Measurements from ENCODE around the gene ZNF747. TPM values are rescaled to one million over a fixed set of nuclear protein-coding genes. Genes with fewer than 3 reads are reported as not detected.

ZNF747 gene
- 1 to 10 TPM; 9.6 to 9.8 TPM for total RNA-seq
- long read RNA-seq, donor 1, partial matches to known transcripts = 0 of 12 reads
- long read RNA-seq, donor 1, other reads (novel, unspliced or antisense) = 2 of 12 reads
- long read RNA-seq, donor 2, transcript ZNF747-203 (3 exons, 1,511 nt) = minor isoform, 9 of 39 reads
- long read RNA-seq, donor 2, transcript ZNF747-202 (2 exons, 3,504 nt) = major isoform, 12 of 39 reads
- long read RNA-seq, donor 2, transcript ZNF747-201 (2 exons, 3,936 nt) = minor isoform, 7 of 39 reads
- long read RNA-seq, donor 2, partial matches to known transcripts = 0 of 39 reads
- long read RNA-seq, donor 2, other reads (novel, unspliced or antisense) = 11 of 39 reads

- peak; percentile 97 for DNase-seq (ENCODE audit: low spot score)
- intact Hi-C loops (cut with DNase I) = no loop called here
Observed at GRCh38 chr16:30534368-30535105, at the start of gene ZNF747. Gene ZNF747 (minus strand): TSS chr16:30534858. CDS start chr16:30534679, 179 bp downstream.

GRCh38 chr16:30582611-30583340 is 48.1 kb upstream of the ZNF747 start:
- DNase-seq (ENCODE audit: low spot score) = no peak
- intact Hi-C loops (cut with DNase I) = loop anchor here (10.0 kb wide), 2 partner anchors 52 to 58 kb away; partner anchors contain the start of gene ZNF768 (in 1 of the 2)

GRCh38 chr16:30581457-30581856 is 46.8 kb upstream of the ZNF747 start:
- no peak for DNase-seq (ENCODE audit: low spot score)
- intact Hi-C loops (cut with DNase I) = loop anchor here (10.0 kb wide), 2 partner anchors 53 to 57 kb away; partner anchors contain the start of gene ZNF768 (in 1 of the 2)

- intact Hi-C loops (cut with DNase I) = no loop called here
- no peak for DNase-seq (ENCODE audit: low spot score)
Observed at GRCh38 chr16:30574678-30575077, 40.0 kb upstream of the ZNF747 start.

DNA sequence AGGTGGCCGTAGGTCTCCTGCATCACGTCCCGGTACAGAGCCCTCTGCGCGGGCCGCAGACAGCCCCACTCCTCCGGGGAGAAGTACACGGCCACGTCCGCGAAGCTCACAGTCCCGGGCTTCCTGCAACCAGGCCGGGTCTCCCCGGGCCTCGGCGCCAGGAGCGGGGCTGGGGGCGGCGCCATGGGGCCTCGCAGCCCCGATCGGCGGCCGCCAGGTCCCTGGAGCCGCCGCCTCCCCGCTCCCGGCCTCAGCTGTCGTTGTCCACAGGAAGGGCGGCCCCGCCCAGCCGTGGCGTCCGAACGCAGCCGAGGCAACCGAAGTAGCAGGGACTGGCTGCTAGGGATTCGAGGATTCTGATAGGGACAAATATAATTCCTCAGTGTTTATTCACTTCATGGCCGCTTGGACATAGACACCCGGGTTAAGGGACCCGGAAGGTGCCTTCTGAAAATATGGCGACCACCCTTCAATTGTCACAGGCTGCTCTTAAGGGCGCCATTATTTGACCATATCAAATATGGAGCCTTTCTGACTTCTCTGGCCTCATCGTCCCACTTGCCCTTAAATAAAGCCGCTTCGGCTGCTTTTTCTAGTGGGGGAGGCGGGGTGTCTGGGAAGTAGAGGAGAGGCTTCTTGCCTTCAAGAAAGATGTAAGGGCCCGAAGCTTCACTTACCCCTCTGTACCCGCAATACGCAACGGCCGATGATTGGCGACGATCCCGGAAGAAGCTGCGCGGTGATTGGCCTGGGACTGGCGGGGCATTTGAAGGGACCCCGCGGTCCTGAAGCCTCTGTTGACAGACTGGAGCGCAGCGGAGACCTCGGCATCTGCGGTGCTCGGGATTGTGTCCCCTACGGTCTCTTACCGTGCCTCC is 37.0 kb upstream of the ZNF747 start, which contains the start of gene ZNF688:
TSS of gene ZNF688 (minus strand) at position 270 of the 878 bp plus-strand sequence. CDS start at position 185, 85 bp downstream.
- peak; percentile 99 for DNase-seq (ENCODE audit: low spot score)
- intact Hi-C loops (cut with DNase I) = no loop called here

- intact Hi-C loops (cut with DNase I) = no loop called here
- no peak for DNase-seq (ENCODE audit: low spot score)
Observed at GRCh38 chr16:30570636-30571444, 36.2 kb upstream of the ZNF747 start.

GRCh38 chr16:30569746-30570635 is 35.3 kb upstream of the ZNF747 start:
- no peak for DNase-seq (ENCODE audit: low spot score)
- intact Hi-C loops (cut with DNase I) = no loop called here

- no peak for DNase-seq (ENCODE audit: low spot score)
- intact Hi-C loops (cut with DNase I) = no loop called here
Observed at GRCh38 chr16:30569281-30569680, 34.6 kb upstream of the ZNF747 start.

- intact Hi-C loops (cut with DNase I) = loop anchor here in 1 of 2 donors (1.0 kb wide), 1 partner anchor 36 kb away; no protein-coding TSS in a partner anchor
- no peak for DNase-seq (ENCODE audit: low spot score)
Observed at GRCh38 chr16:30567991-30568638, 33.5 kb upstream of the ZNF747 start.

GRCh38 chr16:30567160-30567990 is 32.7 kb upstream of the ZNF747 start:
- intact Hi-C loops (cut with DNase I) = no loop called here
- no peak for DNase-seq (ENCODE audit: low spot score)

GRCh38 chr16:30566531-30566930 is 31.9 kb upstream of the ZNF747 start:
- DNase-seq (ENCODE audit: low spot score) = no peak
- intact Hi-C loops (cut with DNase I) = no loop called here

DNA sequence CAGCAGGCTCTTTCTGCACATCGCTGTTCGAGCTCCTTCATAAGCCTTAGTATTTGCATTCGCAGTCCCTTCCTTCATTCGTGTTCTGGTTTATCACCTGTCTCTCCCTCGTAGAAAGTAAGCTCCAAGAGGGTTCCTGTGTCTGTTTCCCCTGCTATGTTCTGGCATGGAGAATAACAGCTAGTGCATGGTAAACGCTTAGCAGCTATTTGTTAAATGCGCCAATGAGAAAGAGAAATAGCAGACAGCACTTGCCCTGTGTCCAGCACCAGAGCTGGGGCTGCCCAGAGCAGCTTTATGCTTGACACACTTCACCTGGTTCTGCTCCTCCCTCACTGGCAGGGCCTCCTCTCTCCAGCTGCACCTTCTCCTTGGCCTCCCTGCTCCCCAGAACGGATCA is 31.3 kb upstream of the ZNF747 start:
- intact Hi-C loops (cut with DNase I) = no loop called here

DNA sequence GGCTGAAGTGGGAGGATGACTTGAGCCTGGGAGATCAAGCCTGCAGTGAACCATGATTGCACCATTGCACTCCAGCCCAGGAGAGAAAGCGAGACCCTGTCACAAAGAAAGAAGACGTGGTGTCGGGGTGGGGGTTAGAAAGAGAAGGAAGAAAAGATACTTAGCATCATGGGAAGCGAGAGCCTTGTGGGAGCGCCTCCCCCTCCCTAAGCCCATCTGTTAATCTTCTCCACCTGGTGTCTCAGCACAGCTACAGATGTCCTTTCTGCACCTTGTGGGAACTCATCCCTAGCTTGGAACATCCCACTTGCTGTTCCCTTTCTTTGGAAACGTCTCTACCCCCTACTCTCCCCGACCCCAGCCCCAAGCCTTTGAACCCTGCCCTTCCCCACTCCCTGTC is 30.9 kb upstream of the ZNF747 start:
- intact Hi-C loops (cut with DNase I) = no loop called here
- no peak for DNase-seq (ENCODE audit: low spot score)

More for the DNA sequence above, 31.3 kb upstream of the ZNF747 start:
- no peak for DNase-seq (ENCODE audit: low spot score)

DNA sequence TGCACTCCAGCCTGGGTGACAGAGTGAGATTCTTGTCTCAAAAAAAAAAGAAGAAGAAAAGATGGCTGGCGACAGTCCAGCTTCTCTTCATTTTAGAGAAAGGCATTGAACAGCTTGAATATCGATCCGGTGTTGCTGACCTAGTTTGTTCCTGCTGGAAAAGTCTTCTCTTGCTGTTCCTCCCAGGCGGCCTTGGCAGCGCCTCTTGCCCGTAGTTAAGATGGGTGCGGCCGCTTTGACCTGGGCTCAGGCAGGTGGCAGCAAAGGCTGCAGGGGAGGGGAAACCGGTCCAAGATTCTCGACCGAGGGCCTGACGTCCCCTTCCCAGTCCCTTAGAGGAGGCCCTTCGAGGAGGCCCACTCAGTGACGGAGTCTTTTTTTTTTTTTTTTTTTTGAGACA is 27.4 kb upstream of the ZNF747 start:
- DNase-seq (ENCODE audit: low spot score) = no peak
- intact Hi-C loops (cut with DNase I) = no loop called here

GRCh38 chr16:30561089-30561816 is 26.6 kb upstream of the ZNF747 start:
- DNase-seq (ENCODE audit: low spot score) = peak; percentile 82

More at GRCh38 chr16:30561089-30561816, 26.6 kb upstream of the ZNF747 start:
- intact Hi-C loops (cut with DNase I) = no loop called here

Measured in posterior vena cava (tissue), 2 donors.